ENCODE measurements around the gene RAB3GAP1.
"Not testable (repeated sequence)": the region's sequence is repeated elsewhere in the genome, so short reads cannot be mapped to it uniquely, and the experiment has no call there.

Gene RAB3GAP1

DNA sequence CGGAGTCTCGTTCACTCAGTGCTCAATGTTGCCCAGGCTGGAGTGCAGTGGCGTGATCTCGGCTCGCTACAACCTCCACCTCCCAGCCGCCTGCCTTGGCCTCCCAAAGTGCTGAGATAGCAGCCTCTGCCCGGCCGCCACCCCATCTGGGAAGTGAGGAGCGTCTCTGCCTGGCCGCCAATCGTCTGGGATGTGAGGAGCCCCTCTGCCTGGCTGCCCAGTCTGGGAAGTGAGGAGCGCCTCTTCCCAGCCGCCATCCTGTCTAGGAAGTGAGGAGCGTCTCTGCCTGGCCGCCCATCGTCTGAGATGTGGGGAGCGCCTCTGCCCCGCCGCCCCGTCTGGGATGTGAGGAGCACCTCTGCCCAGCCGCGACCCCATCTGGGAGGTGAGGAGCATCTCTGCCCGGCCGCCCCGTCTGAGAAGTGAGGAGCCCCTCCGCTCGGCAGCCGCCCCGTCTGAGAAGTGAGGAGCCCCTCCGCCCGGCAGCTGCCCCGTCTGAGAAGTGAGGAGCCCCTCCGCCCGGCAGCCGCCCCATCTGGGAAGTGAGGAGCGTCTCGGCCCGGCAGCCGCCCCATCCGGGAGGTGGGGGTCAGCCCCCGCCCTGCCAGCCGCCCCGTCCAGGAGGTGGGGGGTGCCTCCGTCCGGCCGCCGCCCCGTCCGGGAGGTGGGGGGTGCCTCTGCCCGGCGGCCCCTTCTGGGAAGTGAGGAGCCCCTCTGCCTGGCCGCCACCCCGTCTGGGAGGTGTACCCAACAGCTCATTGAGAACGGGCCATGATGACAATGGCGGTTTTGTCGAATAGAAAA, 53.6 kb downstream of the RAB3GAP1 start:
- DNase-seq: not testable (repeated sequence)

DNA sequence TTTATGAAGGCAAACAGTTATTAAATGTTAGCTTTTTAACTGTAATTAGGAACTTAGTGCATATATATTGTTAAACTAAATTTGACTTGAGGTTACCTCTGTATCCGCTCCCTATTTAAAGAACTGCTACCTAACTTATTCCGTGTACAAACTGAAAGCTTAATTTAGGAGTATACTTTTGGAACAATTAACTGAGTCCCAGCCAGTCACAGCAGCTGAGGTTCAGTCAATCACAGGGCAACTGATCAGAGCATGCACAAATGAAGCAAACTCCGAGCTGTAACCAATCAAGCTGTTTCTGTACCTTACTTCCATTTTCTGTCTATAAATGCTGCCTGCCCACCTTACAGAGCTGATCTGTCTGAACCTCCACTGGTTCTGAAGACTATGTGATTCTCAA, 61.2 kb downstream of the RAB3GAP1 start:
- DNase-seq: no peak

DNA sequence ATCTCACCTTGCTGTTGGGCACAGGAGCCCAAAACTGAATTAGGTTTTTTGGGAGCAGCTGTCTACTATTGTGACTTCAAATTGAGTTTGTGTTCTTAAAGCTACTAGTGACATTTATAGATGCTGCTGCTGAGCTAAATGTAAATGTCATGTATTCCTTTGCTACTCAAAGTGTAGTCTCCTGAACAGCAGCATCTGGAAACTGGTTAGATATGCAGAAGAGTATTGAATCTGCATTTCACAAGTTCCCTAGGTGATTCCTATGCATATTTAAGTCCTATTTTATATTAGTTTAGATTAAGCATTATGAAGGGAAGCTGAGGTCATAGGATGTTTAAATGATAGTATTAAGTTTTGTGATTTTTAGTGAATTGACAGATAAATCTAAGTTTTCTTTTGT, 67.5 kb downstream of the RAB3GAP1 start:
- no peak for DNase-seq

DNA sequence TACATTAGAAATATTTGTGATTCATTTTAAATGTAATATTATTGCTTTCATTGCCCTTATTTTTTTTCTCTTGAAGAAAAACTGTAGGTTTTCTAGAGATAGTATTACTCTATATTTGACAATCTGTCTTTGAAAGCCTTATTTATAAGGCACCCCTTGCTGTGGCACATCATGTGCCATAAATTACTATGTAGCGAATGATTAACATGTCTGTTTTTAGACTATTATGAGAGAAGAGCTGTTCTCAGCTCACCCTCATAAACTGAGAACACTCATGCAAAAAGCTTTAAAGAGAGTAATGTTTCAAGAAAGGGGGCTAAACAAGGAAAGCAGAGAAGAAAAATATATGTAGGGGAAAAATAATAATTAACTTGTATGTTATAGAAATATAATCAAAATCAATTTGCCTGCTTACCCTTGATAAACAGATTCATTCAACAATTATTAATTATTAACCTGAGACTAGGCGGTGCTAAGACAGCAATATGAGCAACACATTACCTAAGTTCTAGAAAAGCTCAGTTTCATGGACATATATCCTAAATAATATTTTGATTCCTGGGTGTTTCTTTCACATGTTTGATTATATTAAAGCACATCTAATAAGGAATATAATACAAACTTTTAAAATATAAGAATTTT, 69.0 kb downstream of the RAB3GAP1 start:
- no peak for DNase-seq

DNA sequence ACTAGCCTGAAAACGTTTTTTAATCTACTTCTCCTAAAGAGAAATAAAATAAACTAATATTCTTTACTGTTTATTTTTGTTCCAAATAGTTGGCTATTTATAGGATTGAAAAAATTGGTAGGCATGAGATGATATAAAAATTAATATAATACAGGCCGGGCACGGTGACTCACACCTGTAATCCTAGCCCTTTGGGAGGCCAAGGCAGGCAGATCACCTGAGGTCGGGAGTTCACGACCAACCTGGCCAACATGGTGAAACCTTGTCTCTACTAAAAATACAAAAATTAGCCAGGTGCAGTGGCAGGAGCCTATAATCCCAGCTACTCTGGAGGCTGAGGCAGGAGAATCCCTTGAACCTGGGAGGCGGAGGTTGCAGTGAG, 69.6 kb downstream of the RAB3GAP1 start:
- not testable (repeated sequence) for DNase-seq

DNA sequence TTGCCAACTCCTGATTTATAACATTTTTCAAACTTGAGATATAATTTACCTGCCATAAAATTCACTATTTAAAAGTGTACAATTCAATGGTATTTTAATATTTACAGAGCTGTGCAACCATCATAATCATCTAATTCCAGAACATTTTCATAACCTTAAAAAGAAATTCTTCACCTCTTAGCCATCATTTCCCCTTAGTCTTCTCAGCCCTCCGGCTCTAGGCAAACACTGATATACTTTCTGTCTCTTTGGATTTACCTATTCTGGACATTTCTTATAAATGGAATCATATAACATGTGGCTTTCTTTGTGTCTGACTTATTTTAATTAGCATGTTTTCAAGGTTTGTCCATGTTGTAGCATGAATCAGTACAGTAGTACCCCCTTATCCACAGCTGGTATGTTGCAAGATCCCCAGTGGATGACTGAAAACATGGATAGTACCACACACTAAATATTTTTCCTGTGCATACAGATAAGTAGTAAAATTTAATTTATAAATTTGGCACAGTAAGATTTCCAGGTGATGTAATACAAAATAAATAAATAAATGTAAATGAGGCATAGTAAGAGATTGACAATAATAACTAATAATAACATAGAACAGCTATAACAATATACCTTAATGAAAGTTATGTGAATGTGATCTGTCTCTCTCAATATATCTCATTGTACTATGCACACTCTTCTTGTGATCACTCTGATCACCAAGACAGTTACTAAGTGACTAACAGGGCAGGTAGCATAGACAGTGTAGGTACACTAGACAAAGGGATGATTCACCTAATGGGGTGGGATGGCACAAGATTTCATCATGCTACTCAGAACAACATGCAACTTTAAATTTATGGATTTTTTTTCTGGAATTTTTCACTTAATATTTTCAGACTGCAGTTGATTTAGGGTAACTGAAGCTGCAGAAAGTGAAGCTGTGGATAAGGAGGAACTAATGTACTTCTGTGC, 73.1 kb downstream of the RAB3GAP1 start:
- DNase-seq: no peak

DNA sequence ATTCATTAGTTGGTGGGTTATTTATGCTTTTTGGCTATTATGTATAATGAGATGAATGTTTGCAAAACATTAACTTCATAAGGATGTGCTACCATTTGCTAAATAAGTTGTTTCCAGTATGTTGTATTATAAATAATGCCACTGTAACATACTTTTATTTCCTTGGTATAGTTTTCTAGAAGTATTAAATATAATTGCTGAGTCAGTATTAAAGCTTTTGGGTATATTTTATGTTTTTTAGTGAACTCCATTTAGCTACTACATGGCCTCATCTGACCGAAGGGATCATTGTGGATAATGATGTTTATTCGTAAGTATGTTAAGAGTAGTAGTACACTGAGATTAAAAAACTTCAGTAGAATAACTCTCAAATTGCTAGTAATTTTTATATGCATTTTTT, 73.8 kb downstream of the RAB3GAP1 start:
- no peak for DNase-seq

DNA sequence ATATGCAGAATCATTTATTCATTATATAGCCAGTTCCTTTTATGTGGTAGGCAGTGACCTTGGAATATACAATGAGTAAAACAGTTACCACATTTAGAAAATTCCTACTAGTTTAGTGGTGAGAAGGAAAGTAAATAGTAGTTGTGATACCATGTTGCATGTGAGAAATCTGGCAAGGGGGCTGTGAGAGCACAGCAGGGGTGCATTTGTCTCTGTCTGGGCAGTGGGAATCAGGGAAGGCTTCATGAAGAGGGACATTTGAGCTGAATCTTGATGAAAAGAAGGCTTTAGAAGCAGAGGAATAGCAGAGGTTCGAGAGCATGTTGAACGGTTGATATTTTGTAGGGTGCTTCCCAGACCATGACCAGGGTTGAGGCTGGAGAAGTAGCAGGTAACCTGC, 78.7 kb downstream of the RAB3GAP1 start:
- DNase-seq: no peak

DNA sequence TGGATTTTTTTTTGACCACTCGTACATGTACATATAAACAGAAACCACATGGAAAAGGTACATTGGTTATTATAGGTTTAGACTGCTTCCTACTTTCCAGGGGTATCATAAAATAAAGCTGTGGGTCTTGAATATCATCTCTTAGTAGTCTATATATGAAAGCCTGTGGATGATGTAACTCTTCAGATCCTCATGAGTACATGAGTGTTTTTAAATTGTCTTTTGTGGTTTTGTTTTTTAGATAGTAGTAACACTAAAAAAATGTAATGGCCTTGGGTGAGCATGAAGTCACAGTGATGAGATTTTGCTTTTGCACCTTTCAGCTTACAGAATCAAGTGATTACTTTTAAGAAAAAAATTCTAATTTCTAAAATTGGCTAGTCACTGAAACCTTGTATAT, 80.2 kb downstream of the RAB3GAP1 start:
- no peak for DNase-seq

DNA sequence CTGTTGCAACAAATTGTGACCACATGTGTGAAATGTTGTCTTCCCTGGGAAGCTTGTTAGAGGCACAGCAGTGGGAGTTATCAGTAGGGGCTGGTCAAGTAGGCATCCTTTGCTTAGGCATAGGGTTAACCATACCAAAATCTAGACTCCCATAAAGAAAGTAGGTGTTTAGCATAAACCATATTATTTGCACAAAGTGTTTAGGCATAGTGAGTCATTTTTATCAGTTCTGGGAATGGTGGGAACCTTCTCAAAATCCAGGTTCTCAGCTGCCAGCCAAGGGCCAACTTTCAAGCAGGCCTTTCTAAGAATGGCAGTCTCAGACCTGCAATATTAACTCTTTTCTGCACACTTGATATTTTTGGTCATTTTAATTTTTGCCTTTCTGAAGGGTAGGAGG, 88.5 kb downstream of the RAB3GAP1 start:
- DNase-seq: no peak

DNA sequence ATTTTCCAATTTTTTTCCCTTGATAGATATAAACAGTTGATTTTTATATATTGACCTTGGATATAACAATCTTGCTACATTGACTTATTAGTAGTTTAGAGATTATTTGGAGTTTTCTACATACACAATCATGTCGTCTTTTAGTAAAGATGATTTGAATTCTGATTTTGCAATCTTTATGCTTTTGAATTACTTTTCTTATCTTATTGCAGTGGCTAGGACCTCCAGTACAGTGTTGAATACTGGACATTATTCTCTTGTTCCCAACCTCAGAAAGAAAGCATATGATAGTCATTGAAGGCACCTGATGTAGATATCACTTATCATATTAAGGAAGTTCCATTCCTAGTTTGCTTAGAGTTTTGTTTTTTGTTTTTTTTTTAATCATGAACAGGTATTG, 90.2 kb downstream of the RAB3GAP1 start:
- no peak for DNase-seq

DNA sequence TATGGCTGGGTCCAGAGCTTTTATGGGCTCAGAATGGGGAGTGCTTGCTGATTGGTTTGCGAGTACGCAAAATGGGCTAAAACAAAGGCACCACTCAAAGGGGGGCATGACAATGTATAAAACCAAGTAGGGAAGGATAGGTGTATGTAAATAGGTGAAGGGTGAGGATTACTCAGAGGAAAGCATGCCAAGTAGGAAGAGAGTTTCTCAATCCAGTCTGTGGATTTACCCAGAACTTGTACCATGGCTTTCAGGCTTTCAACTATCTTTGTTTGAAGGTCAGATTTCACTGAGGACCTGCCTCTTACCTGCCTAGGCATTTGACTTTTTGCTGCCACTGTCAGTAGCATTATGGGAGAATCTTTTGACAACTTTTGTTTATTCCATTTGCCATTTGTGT, 92.3 kb downstream of the RAB3GAP1 start:
- DNase-seq: no peak

DNA sequence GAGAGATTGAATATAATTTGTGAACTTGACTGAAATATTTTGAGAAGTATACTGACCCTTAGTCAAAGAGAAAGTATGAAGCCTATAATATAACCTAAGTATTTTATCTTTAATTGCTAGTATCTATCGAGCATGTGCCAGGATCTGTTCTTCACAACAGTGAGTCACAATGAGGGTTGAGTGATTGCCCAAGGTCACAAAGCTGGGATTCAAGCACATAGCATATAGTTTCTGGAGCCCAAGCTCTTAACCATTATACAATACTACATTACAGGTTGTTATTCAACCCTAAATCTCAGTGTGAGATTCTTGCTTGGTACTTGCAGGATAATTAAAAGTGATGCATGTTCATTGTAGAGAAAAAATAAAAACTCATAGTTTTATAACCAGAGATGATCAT, 97.2 kb downstream of the RAB3GAP1 start:
- no peak for DNase-seq

DNA sequence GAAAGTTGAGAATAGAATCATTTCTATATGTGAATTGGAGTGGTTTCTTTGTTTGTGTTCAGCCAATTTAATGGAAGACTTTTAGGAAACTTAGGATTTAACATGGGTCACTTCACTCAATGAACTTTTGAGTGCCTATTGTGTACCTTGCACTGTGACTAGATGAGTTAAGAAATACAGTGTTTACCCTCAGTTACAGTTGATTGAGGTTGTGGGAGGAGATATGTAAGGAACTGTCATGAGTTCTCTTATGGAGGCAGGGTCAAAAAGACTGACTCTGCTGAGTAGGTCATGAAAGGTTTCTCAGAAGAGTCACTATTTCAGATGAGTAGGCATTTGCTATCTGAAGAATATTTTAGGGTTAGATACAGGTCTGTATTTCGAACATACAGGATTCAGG, 98.6 kb downstream of the RAB3GAP1 start:
- DNase-seq: no peak

DNA sequence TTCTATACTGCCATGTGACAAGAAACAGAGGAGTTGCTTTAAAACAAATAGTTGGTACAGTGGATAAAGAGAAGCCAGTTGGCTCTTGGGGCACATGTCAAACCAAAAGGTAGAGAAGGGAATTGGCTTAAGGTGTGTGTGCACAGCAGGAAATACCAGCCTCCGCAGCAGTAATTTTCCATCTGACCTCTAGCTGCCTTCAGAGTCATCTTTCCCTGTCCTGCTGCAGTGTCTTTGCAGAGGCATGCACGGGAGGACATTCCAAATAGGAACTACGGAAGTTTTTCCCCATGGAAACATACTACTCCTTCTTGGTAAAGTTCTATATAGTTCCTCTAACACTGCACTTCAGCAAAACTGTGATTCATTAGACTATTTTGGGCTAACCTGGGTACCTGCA, 99.5 kb downstream of the RAB3GAP1 start:
- DNase-seq: no peak

DNA sequence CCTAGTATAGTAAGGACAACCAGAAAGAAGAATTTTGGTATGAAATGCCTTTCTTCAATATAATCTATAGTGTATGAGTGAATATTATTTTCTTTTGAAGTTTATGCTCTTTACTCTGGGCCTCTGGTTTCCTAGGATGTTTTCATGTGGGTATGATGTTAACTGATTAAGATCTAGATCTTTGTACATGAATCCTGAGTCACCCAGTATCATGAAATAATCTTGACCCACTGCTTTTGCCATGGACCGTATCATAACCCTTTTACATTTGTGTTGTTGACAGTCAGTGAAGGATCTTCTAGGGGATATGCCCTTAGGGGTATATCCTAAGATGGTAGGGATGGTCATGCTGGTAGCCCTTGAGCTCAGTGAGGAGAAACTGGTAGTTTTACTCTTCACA, 100.3 kb downstream of the RAB3GAP1 start:
- DNase-seq: no peak

DNA sequence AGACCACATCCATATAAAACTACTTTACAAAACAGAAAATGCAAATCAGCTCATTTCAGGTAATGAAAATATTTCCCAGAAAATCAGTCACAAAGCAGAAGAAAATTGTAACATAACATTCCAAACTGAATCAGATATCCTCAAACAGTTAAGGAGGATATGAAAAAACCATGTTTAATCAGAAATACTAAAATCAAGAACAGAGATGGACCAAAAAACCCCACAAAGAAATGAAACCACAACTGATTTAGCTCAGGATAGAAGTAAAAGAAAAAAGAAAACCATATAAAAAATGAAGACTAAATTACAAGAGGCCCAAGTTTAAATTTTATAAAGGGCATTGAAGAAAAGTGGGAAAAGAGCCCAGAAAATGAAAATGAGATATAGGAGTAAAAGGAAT, 102.9 kb downstream of the RAB3GAP1 start:
- no peak for DNase-seq

DNA sequence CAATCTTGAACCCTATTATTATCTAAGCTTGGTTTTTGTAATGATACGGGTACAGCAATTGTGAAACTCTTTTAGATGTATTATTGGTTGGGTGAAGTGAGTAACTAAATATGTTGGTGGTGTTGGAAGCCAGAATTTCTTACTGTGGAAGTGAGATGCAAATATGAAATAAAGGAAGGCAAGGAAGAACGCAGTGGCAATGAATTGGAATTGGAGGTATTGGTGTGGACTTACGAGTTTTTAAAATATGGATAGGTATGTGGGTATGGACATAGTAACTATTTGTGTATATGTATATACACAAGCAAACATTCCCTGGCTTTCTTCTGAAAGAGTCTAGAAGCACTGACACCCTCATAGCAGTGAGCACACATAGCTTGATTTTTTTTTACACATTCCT, 105.8 kb downstream of the RAB3GAP1 start:
- DNase-seq: no peak

DNA sequence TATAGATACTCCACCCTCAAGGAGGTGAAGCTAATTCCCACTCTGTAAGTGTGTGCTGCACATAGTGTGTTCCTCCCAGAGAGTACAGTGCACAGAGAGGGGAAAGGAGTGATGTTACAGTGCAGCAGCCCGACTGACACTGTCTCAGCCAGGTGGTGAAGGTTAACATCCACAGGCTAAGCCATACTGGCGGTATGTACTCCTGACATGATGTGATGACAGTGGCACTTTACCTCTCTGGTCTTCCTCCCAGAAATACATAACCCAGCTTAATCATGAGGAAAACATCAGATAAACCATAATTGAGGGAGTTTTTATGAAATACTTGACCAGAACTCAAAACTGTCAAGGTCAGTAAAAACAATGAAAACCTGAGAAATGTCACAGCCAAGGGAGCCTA, 107.1 kb downstream of the RAB3GAP1 start:
- no peak for DNase-seq

DNA sequence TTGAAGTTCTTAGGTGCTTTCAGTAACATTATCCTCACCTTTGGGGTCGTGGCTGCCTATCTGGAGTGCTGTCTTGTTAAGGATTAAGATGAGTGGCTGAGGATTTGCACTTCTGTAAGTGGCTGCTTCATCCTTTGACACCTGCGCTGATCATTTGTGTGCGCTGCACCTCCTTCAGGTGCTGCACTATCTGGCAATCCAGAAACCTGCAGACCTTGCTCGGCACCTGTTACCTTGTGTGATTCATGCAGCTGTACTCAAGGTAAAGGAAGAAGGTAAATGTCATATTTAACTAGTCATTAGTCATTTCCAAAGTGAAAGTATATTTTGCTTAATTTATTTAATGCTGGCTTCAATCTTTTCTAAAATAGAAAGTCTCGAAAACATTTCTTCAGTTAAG, 110.3 kb downstream of the RAB3GAP1 start:
- DNase-seq: no peak

DNA sequence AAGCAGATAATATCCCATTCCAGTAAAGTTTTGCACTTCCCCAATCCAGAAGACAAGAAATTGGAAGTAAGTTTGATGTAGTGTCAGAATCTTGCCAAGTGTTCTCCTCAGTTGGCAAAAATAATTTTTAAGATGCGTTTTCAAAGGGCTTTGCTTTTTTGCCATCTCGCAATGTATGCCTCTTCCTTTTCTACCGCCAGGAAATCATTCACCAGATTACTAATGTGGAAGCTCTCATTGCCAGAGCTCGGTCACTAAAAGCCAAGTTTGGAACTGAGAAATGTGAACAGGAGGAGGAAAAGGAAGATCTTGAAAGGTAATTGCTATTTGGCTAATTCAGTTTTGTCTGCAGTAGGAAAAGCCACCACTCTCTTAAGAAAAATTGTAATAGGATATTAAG, 110.7 kb downstream of the RAB3GAP1 start:
- DNase-seq: no peak

DNA sequence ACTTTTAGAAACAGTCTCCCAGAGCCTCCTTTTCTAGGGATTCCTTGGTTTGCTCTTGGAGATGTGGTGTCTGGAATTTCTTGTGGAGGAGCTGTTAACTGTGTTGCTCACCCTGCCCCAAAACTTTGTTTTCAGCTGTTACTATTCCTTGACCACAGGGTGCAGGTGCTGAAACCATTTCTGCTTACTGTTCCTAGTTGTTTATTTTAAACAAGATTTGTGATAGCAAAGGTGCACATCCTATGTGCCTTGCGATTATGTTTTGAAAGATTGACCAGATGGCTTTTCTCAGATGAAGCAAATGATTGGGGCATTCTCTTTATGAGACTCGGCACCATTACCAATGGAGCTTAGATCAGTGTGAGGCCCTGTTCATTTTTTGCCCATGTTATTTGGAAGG, 111.2 kb downstream of the RAB3GAP1 start:
- no peak for DNase-seq

DNA sequence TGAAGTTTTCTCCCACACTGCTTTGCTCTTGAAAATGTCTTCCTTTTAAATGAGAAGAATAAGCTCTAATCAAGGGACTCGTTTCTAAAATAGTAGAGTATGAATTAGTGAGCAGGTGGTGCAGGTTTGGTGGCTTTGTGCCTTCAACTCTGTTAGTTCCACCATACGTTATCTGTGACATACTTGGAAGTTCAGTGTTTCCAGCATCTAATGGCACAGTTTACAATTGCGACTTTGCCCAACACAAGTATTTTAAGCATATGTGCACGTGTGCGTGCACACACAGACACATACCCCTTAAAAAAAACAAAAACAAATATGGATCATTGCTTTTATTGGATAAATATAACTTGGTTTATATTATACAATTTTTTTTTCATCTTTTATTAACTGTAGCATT, 111.8 kb downstream of the RAB3GAP1 start:
- no peak for DNase-seq

DNA sequence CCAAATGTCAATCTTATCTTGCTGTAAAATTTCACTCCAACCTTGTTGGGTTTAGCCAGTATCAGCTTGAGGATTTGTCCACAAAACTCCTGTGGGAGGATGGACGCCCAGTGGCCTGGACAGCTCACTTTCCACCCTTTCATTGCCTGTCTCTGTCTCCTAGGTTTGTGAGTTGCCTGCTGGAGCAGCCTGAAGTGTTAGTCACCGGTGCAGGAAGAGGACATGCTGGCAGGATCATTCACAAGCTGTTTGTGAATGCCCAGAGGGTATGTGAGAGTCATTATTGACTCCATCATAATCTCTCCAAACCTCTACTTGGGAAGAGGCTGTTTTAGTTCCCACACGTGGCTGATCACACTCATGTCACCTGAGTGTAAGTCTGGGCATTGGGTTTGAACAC, 112.3 kb downstream of the RAB3GAP1 start:
- DNase-seq: no peak
